Uterus (tissue), 2 donors: Measurements from ENCODE around the gene MRPL49.

Experiments
- CTCF ChIP-seq, 4 experiments: fragments of 200-600 bp in 2 of 4; fragments of 450-650 bp in 2 of 4; sonication (generic) in 2 of 4; IDR thresholded peaks; one replicate each; pipeline ENCODE4 v1.5.1; 2016 to 2019; ENCODE audit warnings: antibody characterized with exemption in 4 of 4, mild to moderate bottlenecking in 2 of 4, moderate library complexity in 1 of 4
- POLR2A ChIP-seq, 2 donors: fragments of 450-650 bp; IDR thresholded peaks; one replicate each; pipeline ENCODE4 v1.6.1; 2016; ENCODE audit warnings: antibody characterized with exemption in 2 of 2, mild to moderate bottlenecking in 1 of 2, moderate library complexity in 1 of 2

- no peak for TF ChIP-seq POLR2A (IDR thresholded peaks at IDR 0.05)
- TF ChIP-seq CTCF (IDR thresholded peaks at IDR 0.05) = peak in 1 of 4 experiments; percentile 7
These were observed 3.9 kb upstream of the MRPL49 start for GRCh38 chr11:65118097-65118837.
